AG09319 (cell line): ENCODE data around the gene NPTXR.

Experiments used
- DNase-seq: peaks from one replicate; pipeline ENCODE4 v3.0.0-alpha.2; 2010; ENCODE audit warnings: low read depth; ENCODE audit errors: extremely low read depth
- CTCF ChIP-seq: IDR thresholded peaks from 2 replicates; pipeline ENCODE4 v1.5.1; 2011; ENCODE audit warnings: low read depth, mild to moderate bottlenecking, inconsistent platforms, low read length, moderate library complexity

The NPTXR gene

GRCh38 chr22:38843657-38844314, at the start of gene NPTXR:
Gene NPTXR (minus strand): TSS chr22:38844028.
- no peak for DNase-seq
- no peak for TF ChIP-seq CTCF

GRCh38 chr22:38891256-38891655, 47.4 kb upstream of the NPTXR start:
- no peak for TF ChIP-seq CTCF
- DNase-seq = no peak

GRCh38 chr22:38890377-38890776, 46.5 kb upstream of the NPTXR start:
- no peak for DNase-seq
- TF ChIP-seq CTCF = no peak

GRCh38 chr22:38886333-38886732, 42.5 kb upstream of the NPTXR start:
- no peak for TF ChIP-seq CTCF
- DNase-seq = no peak

- TF ChIP-seq CTCF = no peak
- DNase-seq = no peak
These were observed 39.3 kb upstream of the NPTXR start for GRCh38 chr22:38882972-38883622.

- no peak for TF ChIP-seq CTCF
- no peak for DNase-seq
These were observed 38.4 kb upstream of the NPTXR start for GRCh38 chr22:38881997-38882879.

GRCh38 chr22:38881464-38881871, 37.6 kb upstream of the NPTXR start:
- DNase-seq = peak; percentile 80
- TF ChIP-seq CTCF = peak; percentile 17; the same call in 1 of the 2 replicates
